Amygdala (tissue), 56 donors: ENCODE data around the gene PGBD1.

ENCODE experiments used
- DNase-seq, 56 donors: peaks; one replicate each; lab custom pipeline; 2025; lab: John Stamatoyannopoulos, UW

PGBD1 gene

GRCh38 chr6:28334286-28335039 is 53.1 kb downstream of the PGBD1 start:
- DNase-seq, result no peak

- DNase-seq, result peak in 3 of 56 donors; percentile 39 to 57 (median 43)
Observed at GRCh38 chr6:28335040-28335563, 53.7 kb downstream of the PGBD1 start.

GRCh38 chr6:28335564-28336283 is 54.4 kb downstream of the PGBD1 start, which contains the start of gene ZSCAN31:
Gene ZSCAN31 (minus strand): TSS chr6:28336148. CDS start chr6:28329683, 6,465 bp downstream.
- peak; percentile 42 to 99 (median 82) for DNase-seq

GRCh38 chr6:28336284-28337120 is 55.1 kb downstream of the PGBD1 start:
- DNase-seq, result peak in 13 of 56 donors; percentile 1 to 72 (median 42)

GRCh38 chr6:28337121-28337520 is 55.7 kb downstream of the PGBD1 start:
- DNase-seq, result no peak

- DNase-seq, result no peak
Observed at GRCh38 chr6:28340310-28341095, 59.1 kb downstream of the PGBD1 start.

GRCh38 chr6:28343898-28344677 is 62.7 kb downstream of the PGBD1 start:
- no peak for DNase-seq

GRCh38 chr6:28345201-28345600 is 63.8 kb downstream of the PGBD1 start:
- DNase-seq, result no peak

GRCh38 chr6:28347119-28347518 is 65.7 kb downstream of the PGBD1 start:
- no peak for DNase-seq

- no peak for DNase-seq
Observed at GRCh38 chr6:28349344-28349891, 68.0 kb downstream of the PGBD1 start.

- peak in 55 of 56 donors; percentile 16 to 85 (median 68) for DNase-seq
Observed at GRCh38 chr6:28349892-28350737, 68.7 kb downstream of the PGBD1 start, which contains the start of gene ZKSCAN3. Gene ZKSCAN3 (plus strand): TSS chr6:28349947. CDS start chr6:28359587, 9,640 bp downstream.

- DNase-seq, result no peak
Observed at GRCh38 chr6:28351087-28351486, 69.7 kb downstream of the PGBD1 start.

- DNase-seq, result no peak
Observed at GRCh38 chr6:28351493-28351925, 70.1 kb downstream of the PGBD1 start.
